PC-3 (cell line): Measurements from ENCODE around the gene SAFB2.

ENCODE experiments used
- CTCF ChIP-seq: fragments of 300-600 bp; sonication (generic); conservative IDR thresholded peaks from 2 replicates; pipeline ENCODE4 v1.5.1; 2017; ENCODE audit warnings: antibody characterized with exemption, low read depth, mild to moderate bottlenecking, low read length
- EZH2 ChIP-seq: fragments of 300-600 bp; sonication (generic); IDR thresholded peaks from one replicate; pipeline ENCODE4 v1.6.1; 2017; ENCODE audit warnings: antibody characterized with exemption, mild to moderate bottlenecking, low read length; ENCODE audit not compliant: unreplicated experiment
- EZH2phosphoT487 ChIP-seq: fragments of 300-600 bp; sonication (generic); IDR thresholded peaks from 2 replicates; pipeline ENCODE4 v1.6.1; 2018; ENCODE audit warnings: mild to moderate bottlenecking, antibody characterized with exemption, low read length, borderline replicate concordance

DNA sequence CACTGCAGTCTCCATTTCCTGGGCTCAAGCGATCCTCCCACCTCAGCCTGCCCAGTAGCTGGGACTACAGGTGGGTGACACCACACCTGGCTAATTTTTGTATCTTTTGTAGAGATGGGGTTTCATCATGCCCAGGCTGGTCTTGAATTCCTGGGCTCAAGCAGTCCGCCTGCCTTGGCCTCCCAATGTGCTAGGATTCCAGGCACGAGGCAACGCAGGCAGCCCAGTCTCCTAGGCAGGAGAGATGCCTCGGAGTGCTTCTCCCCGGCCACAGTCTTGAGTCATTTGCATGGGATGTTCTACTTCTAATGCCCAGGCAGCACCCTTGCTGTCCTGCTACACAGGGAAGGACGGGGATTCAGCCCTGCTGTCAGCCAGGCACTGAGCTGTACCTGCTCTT, 49.0 kb upstream of the SAFB2 start:
- TF ChIP-seq CTCF, result no peak
- TF ChIP-seq EZH2phosphoT487, result no peak
- no peak for TF ChIP-seq EZH2
